Kidney epithelial cell (primary cell): ENCODE results near the gene ADTRP. TPM values are rescaled to one million over a fixed set of nuclear protein-coding genes. Genes with fewer than 3 reads are reported as not detected.
"Not testable (repeated sequence)": the region's sequence is repeated elsewhere in the genome, so short reads cannot be mapped to it uniquely, and the experiment has no call there.

Experiments used
- DNase-seq: peaks from one replicate; pipeline ENCODE4 v3.0.0-alpha.2; 2010; ENCODE audit warnings: low read depth
- H3K27me3 ChIP-seq: 2 replicates; pipeline ENCODE4 v1.6.0; 2011; ENCODE audit warnings: low read length; ENCODE audit not compliant: control insufficient read depth, insufficient read depth
- H3K36me3 ChIP-seq: 2 replicates; pipeline ENCODE4 v1.5.1; 2011; ENCODE audit warnings: low read length; ENCODE audit not compliant: control insufficient read depth, insufficient read depth
- H3K4me3 ChIP-seq: 2 replicates; pipeline ENCODE4 v1.5.1; 2011; ENCODE audit warnings: low read depth, mild to moderate bottlenecking, control low read depth, low read length
- total RNA-seq: library from RNA; depleted of rRNA; stranded (reverse); fragments of >200 nt; gene quantifications from 2 replicates; pipeline ENCODE4 v1.2.3, GENCODE V29; 2015
- TF ChIP-seq, protein P1 (sequence below): IDR thresholded peaks from 2 replicates; pipeline ENCODE4 v1.5.1; 2011; ENCODE audit warnings: mild to moderate bottlenecking, moderate library complexity, low read length, control low read depth, inconsistent platforms; ENCODE audit not compliant: insufficient read depth, poor library complexity, severe bottlenecking

ADTRP gene
- total RNA-seq, 1 donor from 2014 or later = 4.6 TPM

DNA sequence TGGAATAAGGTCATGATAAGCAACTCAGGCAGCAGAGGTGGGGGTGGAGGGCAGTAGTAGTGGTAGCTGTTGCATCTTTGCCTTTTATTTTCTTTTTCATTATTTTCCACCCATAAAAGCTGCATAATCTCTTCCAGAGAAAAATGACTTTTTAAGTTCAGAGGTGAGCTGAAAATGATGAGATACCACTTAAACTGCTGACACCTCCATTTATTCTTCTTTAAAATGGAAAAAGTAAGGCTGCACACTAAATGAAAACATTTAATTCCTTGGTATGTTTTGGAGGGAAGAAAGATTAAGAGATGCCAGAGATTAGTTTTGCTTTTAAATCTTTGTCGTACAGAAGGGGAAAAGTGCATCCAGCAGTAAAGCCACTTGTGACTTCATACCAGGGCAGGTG is 97.2 kb downstream of the ADTRP start:
- no peak overlapping the region for H3K4me3 ChIP-seq
- H3K36me3 ChIP-seq = no peaks in the 10 kb centered on the region
- no peak for DNase-seq
- TF ChIP-seq, protein P1, sequence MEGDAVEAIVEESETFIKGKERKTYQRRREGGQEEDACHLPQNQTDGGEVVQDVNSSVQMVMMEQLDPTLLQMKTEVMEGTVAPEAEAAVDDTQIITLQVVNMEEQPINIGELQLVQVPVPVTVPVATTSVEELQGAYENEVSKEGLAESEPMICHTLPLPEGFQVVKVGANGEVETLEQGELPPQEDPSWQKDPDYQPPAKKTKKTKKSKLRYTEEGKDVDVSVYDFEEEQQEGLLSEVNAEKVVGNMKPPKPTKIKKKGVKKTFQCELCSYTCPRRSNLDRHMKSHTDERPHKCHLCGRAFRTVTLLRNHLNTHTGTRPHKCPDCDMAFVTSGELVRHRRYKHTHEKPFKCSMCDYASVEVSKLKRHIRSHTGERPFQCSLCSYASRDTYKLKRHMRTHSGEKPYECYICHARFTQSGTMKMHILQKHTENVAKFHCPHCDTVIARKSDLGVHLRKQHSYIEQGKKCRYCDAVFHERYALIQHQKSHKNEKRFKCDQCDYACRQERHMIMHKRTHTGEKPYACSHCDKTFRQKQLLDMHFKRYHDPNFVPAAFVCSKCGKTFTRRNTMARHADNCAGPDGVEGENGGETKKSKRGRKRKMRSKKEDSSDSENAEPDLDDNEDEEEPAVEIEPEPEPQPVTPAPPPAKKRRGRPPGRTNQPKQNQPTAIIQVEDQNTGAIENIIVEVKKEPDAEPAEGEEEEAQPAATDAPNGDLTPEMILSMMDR = no peak
- no peaks in the 10 kb centered on the region for H3K27me3 ChIP-seq

DNA sequence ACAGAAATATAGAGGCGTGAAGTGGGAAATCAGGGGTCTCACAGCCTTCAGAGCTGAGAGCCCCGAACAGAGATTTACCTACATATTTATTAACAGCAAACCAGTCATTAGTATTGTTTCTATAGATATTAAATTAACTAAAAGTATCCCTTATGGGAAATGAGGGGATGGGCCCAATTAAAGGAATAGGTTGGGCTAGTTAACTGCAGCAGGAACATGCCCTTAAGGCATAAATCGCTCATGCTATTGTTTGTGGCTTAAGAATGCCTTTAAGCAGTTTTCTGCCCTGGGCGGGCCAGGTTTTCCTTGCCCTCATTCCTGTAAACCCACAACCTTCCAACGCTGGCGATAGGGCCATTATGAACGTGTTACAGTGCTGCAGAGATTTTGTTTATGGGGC is 98.1 kb downstream of the ADTRP start:
- H3K4me3 ChIP-seq, H3K36me3 ChIP-seq, H3K27me3 ChIP-seq, DNase-seq: not testable (repeated sequence)

DNA sequence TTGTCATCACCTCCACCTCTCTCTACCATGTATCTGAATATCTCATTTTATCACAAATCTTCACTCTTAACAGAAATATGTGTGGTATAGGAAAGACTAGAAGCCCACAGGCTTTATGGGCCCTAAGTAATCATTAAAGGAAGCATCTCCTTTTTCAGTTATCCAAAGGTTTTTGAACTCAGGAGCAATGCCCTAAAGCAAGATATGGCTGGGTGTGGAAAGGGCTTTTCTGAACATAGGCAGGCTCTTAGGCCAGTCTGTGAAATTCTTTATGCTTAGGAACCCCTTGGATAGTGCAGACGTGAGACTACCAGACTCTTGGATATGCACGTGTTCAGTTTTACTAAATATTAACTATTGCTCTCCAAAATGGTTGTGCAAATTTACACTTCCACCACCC is 99.5 kb downstream of the ADTRP start:
- Histone ChIP-seq H3K4me3 (no peak overlapping the region), H3K36me3 (no peaks in the 10 kb centered on the region), H3K27me3 (no peaks in the 10 kb centered on the region)
- TF ChIP-seq, protein P1 = no peak
- no peak for DNase-seq

DNA sequence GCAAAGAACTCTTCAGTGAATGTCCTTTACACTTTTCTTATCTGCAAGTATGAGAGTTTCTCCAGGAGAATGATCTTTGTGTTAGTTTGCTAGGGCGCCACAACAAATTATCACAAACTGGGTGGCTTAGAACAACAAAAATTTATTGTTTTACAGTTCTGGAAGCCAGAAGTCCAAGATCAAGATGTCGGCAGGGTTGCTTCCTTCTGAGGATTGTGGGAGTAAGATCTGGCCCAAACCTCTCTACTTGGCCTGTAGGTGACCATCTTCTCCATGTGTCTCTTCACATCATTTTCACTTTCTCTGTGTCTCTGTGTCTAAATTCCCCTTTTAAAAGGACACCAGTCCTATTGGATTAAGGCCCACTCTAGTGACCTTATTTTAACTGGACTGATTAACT is 103.0 kb downstream of the ADTRP start:
- TF ChIP-seq, protein P1 = peak; percentile 22

DNA sequence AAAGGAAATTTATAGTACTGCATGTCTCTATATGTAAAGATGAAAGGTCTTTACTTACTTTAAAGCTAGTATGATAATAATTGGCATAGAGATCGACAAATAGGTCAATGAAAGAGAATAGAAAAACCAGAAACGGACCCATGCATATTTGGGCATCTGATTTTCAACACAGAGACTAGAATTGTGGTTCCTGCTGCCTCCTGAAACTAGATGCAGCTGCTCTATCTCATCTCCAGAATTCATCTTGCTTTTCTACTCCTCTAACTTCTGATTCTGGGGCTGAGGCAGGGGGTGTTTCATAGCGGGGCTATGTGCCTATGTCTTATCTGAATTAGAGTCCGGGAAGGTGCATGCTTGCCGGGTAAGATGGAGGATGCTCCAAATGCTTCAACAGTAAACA is 105.9 kb downstream of the ADTRP start:
- TF ChIP-seq, protein P1 = no peak
- Histone ChIP-seq H3K4me3 (no peak overlapping the region), H3K36me3 (no peaks in the 10 kb centered on the region), H3K27me3 (no peaks in the 10 kb centered on the region)
- DNase-seq = no peak

More for the DNA sequence above, 103.0 kb downstream of the ADTRP start:
- no peaks in the 10 kb centered on the region for H3K27me3 ChIP-seq
- no peaks in the 10 kb centered on the region for H3K36me3 ChIP-seq
- DNase-seq = no peak
- no peak overlapping the region for H3K4me3 ChIP-seq

DNA sequence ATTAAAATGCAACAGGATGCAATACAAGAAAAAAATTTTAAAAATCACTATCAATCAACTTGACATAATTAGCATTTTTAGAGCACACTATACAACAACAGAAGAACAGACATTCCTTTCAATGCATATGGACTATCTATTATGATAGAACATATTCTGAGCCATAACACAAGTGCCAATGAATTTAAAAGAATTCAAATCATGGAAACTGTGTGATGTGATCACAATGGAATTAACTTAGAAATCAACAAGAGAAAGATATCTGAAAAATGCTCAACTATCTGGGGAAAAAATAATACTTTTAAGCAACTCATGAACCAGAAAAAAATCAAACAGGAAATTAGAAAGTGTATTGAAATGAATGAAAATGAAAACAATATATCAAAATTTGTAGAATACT is 106.3 kb downstream of the ADTRP start:
- no peak for DNase-seq
- Histone ChIP-seq H3K27me3 (no peaks in the 10 kb centered on the region), H3K36me3 (no peaks in the 10 kb centered on the region), H3K4me3 (no peak overlapping the region)
- TF ChIP-seq, protein P1 = no peak
